WTC11 (cell line): Measurements from ENCODE around the gene ADGRL1. TPM values are rescaled to one million over a fixed set of nuclear protein-coding genes. Genes with fewer than 3 reads are reported as not detected.

Source experiments
- ATAC-seq: fragments of 200-7000 bp; cut with Tn5 transposase; 2 replicates; pipeline ENCODE4 v1.10.0; 2021; ENCODE audit warnings: mild to moderate bottlenecking, moderate library complexity
- CTCF ChIA-PET: fragments of 300-600 bp; sonication (Branson Sonifier 250); formaldehyde crosslinking; loops from one replicate; lab custom pipeline; 2021; ENCODE audit warnings: antibody characterized with exemption; lab: Charles Lee
- POLR2A ChIA-PET: fragments of 350-600 bp; sonication (Branson Sonifier 250); formaldehyde crosslinking; loops from one replicate; lab custom pipeline; 2021; ENCODE audit warnings: antibody characterized with exemption; lab: Charles Lee
- DNase-seq: peaks from one replicate; pipeline ENCODE4 v3.0.0; 2021; ENCODE audit warnings: low spot score
- H3K27ac Mint-ChIP-seq: 2 replicates; pipeline ENCODE4 v1.8.0; 2021; ENCODE audit warnings: mixed read lengths
- H3K27me3 Mint-ChIP-seq: 2 replicates; pipeline ENCODE4 v1.8.0; 2021; ENCODE audit warnings: low read depth, mild to moderate bottlenecking, moderate library complexity, mixed read lengths
- H3K36me3 Mint-ChIP-seq: 2 replicates; pipeline ENCODE4 v1.8.0; 2021; ENCODE audit warnings: mixed read lengths
- H3K4me1 Mint-ChIP-seq: 2 replicates; pipeline ENCODE4 v1.8.0; 2022; ENCODE audit warnings: mixed read lengths
- H3K4me3 Mint-ChIP-seq: 2 replicates; pipeline ENCODE4 v1.8.0; 2021; ENCODE audit warnings: mild to moderate bottlenecking, moderate library complexity, mixed read lengths
- H3K9me3 Mint-ChIP-seq: 2 replicates; pipeline ENCODE4 v1.8.0; 2021; ENCODE audit warnings: mixed read lengths
- GABPB1 ChIP-seq: sonication (generic); formaldehyde crosslinking; IDR thresholded peaks from 2 replicates; pipeline ENCODE4 v1.8.1; 2023; ENCODE audit warnings: mild to moderate bottlenecking, missing genetic modification reagents
- GRHL2 ChIP-seq: fragments of 250-450 bp; sonication (Bioruptor Pico); IDR thresholded peaks from 2 replicates; pipeline ENCODE4 v1.8.0; 2022; ENCODE audit warnings: mild to moderate bottlenecking, moderate library complexity; ENCODE audit not compliant: insufficient replicate concordance, severe bottlenecking
- JAZF1 ChIP-seq: fragments of 250-450 bp; sonication (Bioruptor Pico); IDR thresholded peaks from 2 replicates; pipeline ENCODE4 v1.9.0; 2021; ENCODE audit warnings: moderate library complexity, mild to moderate bottlenecking, inconsistent platforms
- NFYB ChIP-seq: sonication (generic); formaldehyde crosslinking; conservative IDR thresholded peaks from 2 replicates; pipeline ENCODE4 v1.8.0; 2022; ENCODE audit warnings: low read depth, missing genetic modification reagents
- RELA ChIP-seq: sonication (generic); formaldehyde crosslinking; IDR thresholded peaks from 2 replicates; pipeline ENCODE4 v1.8.1; 2022; ENCODE audit warnings: missing genetic modification reagents, mild to moderate bottlenecking, borderline replicate concordance
- SOX15 ChIP-seq: fragments of 250-450 bp; sonication (Bioruptor Pico); IDR thresholded peaks from 2 replicates; pipeline ENCODE4 v1.9.0; 2021; ENCODE audit warnings: mild to moderate bottlenecking
- ZBTB21 ChIP-seq: sonication (generic); formaldehyde crosslinking; IDR thresholded peaks from 2 replicates; pipeline ENCODE4 v1.8.1; 2023; ENCODE audit warnings: mild to moderate bottlenecking, missing genetic modification reagents, borderline replicate concordance
- ZNF263 ChIP-seq: sonication (generic); formaldehyde crosslinking; IDR thresholded peaks from 2 replicates; pipeline ENCODE4 v1.8.1; 2022; ENCODE audit warnings: low read depth, mild to moderate bottlenecking, moderate library complexity, missing genetic modification reagents
- total RNA-seq: library from RNA; stranded (reverse); gene quantifications from 3 replicates; pipeline ENCODE4 v1.2.3, GENCODE V29; 2021
- TF ChIP-seq, protein P1 (sequence below): sonication (generic); formaldehyde crosslinking; IDR thresholded peaks from 2 replicates; pipeline ENCODE4 v1.8.1; 2023; ENCODE audit warnings: mild to moderate bottlenecking, missing genetic modification reagents
- TF ChIP-seq, protein P2 (sequence below): sonication (generic); formaldehyde crosslinking; IDR thresholded peaks from 2 replicates; pipeline ENCODE4 v1.8.0; 2022; ENCODE audit warnings: missing genetic modification reagents
- TF ChIP-seq, protein P3 (sequence below): fragments of 250-450 bp; sonication (Bioruptor Pico); IDR thresholded peaks from 2 replicates; pipeline ENCODE4 v1.9.0; 2021; ENCODE audit warnings: mild to moderate bottlenecking, borderline replicate concordance
- TF ChIP-seq, protein P4 (sequence below): sonication (generic); formaldehyde crosslinking; IDR thresholded peaks from 2 replicates; pipeline ENCODE4 v1.8.1; 2022; ENCODE audit warnings: missing genetic modification reagents, borderline replicate concordance
- TF ChIP-seq, protein P5 (sequence below): sonication (generic); formaldehyde crosslinking; IDR thresholded peaks from 2 replicates; pipeline ENCODE4 v1.8.0; 2023; ENCODE audit warnings: missing genetic modification reagents
- TF ChIP-seq, protein P6 (sequence below): sonication (generic); formaldehyde crosslinking; IDR thresholded peaks from 2 replicates; pipeline ENCODE4 v1.8.1; 2023; ENCODE audit warnings: mild to moderate bottlenecking, missing genetic modification reagents, moderate library complexity
- TF ChIP-seq, protein P7 (sequence below): fragments of 250-450 bp; sonication (Bioruptor Pico); IDR thresholded peaks from 2 replicates; pipeline ENCODE4 v1.9.0; 2021; ENCODE audit warnings: moderate library complexity, mild to moderate bottlenecking, inconsistent platforms, borderline replicate concordance

Gene ADGRL1
- total RNA-seq, 1 experiment from 2014 or later, result 128 TPM

DNA sequence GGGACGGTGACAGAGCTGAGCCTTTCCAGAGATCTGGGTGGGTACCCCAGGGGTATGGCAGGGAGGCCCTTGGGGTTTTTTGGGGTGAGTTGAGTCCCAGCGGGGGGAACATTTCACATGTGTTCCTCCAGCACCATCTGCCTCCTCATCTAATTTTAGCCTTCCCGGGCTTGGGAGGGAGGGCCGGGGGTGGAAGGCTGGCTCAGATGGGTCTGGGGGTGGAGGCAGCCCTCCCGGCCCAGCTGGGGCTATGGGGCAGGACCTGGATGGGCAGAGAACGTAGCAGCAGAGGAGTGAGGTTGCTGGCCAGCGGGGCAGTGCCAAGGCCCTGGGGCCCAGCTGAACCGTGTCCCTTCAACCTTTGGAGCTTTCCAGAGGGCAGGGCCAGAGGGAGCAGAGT, 23.5 kb downstream of the ADGRL1 start (continued):
- TF ChIP-seq, protein P1, sequence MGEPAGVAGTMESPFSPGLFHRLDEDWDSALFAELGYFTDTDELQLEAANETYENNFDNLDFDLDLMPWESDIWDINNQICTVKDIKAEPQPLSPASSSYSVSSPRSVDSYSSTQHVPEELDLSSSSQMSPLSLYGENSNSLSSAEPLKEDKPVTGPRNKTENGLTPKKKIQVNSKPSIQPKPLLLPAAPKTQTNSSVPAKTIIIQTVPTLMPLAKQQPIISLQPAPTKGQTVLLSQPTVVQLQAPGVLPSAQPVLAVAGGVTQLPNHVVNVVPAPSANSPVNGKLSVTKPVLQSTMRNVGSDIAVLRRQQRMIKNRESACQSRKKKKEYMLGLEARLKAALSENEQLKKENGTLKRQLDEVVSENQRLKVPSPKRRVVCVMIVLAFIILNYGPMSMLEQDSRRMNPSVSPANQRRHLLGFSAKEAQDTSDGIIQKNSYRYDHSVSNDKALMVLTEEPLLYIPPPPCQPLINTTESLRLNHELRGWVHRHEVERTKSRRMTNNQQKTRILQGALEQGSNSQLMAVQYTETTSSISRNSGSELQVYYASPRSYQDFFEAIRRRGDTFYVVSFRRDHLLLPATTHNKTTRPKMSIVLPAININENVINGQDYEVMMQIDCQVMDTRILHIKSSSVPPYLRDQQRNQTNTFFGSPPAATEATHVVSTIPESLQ (CRISPR knock-in tag), result no peak
- TF ChIP-seq, protein P2, sequence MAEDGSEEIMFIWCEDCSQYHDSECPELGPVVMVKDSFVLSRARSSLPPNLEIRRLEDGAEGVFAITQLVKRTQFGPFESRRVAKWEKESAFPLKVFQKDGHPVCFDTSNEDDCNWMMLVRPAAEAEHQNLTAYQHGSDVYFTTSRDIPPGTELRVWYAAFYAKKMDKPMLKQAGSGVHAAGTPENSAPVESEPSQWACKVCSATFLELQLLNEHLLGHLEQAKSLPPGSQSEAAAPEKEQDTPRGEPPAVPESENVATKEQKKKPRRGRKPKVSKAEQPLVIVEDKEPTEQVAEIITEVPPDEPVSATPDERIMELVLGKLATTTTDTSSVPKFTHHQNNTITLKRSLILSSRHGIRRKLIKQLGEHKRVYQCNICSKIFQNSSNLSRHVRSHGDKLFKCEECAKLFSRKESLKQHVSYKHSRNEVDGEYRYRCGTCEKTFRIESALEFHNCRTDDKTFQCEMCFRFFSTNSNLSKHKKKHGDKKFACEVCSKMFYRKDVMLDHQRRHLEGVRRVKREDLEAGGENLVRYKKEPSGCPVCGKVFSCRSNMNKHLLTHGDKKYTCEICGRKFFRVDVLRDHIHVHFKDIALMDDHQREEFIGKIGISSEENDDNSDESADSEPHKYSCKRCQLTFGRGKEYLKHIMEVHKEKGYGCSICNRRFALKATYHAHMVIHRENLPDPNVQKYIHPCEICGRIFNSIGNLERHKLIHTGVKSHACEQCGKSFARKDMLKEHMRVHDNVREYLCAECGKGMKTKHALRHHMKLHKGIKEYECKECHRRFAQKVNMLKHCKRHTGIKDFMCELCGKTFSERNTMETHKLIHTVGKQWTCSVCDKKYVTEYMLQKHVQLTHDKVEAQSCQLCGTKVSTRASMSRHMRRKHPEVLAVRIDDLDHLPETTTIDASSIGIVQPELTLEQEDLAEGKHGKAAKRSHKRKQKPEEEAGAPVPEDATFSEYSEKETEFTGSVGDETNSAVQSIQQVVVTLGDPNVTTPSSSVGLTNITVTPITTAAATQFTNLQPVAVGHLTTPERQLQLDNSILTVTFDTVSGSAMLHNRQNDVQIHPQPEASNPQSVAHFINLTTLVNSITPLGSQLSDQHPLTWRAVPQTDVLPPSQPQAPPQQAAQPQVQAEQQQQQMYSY (CRISPR knock-in tag), result no peak
- TF ChIP-seq GRHL2 (CRISPR knock-in tag), result no peak
- no peak for TF ChIP-seq SOX15 (CRISPR knock-in tag)
- TF ChIP-seq JAZF1, result no peak
- TF ChIP-seq, protein P3, sequence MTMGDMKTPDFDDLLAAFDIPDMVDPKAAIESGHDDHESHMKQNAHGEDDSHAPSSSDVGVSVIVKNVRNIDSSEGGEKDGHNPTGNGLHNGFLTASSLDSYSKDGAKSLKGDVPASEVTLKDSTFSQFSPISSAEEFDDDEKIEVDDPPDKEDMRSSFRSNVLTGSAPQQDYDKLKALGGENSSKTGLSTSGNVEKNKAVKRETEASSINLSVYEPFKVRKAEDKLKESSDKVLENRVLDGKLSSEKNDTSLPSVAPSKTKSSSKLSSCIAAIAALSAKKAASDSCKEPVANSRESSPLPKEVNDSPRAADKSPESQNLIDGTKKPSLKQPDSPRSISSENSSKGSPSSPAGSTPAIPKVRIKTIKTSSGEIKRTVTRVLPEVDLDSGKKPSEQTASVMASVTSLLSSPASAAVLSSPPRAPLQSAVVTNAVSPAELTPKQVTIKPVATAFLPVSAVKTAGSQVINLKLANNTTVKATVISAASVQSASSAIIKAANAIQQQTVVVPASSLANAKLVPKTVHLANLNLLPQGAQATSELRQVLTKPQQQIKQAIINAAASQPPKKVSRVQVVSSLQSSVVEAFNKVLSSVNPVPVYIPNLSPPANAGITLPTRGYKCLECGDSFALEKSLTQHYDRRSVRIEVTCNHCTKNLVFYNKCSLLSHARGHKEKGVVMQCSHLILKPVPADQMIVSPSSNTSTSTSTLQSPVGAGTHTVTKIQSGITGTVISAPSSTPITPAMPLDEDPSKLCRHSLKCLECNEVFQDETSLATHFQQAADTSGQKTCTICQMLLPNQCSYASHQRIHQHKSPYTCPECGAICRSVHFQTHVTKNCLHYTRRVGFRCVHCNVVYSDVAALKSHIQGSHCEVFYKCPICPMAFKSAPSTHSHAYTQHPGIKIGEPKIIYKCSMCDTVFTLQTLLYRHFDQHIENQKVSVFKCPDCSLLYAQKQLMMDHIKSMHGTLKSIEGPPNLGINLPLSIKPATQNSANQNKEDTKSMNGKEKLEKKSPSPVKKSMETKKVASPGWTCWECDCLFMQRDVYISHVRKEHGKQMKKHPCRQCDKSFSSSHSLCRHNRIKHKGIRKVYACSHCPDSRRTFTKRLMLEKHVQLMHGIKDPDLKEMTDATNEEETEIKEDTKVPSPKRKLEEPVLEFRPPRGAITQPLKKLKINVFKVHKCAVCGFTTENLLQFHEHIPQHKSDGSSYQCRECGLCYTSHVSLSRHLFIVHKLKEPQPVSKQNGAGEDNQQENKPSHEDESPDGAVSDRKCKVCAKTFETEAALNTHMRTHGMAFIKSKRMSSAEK (CRISPR knock-in tag), result no peak
- TF ChIP-seq, protein P4, sequence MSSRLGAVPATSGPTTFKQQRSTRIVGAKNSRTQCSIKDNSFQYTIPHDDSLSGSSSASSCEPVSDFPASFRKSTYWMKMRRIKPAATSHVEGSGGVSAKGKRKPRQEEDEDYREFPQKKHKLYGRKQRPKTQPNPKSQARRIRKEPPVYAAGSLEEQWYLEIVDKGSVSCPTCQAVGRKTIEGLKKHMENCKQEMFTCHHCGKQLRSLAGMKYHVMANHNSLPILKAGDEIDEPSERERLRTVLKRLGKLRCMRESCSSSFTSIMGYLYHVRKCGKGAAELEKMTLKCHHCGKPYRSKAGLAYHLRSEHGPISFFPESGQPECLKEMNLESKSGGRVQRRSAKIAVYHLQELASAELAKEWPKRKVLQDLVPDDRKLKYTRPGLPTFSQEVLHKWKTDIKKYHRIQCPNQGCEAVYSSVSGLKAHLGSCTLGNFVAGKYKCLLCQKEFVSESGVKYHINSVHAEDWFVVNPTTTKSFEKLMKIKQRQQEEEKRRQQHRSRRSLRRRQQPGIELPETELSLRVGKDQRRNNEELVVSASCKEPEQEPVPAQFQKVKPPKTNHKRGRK (CRISPR knock-in tag), result no peak

DNA sequence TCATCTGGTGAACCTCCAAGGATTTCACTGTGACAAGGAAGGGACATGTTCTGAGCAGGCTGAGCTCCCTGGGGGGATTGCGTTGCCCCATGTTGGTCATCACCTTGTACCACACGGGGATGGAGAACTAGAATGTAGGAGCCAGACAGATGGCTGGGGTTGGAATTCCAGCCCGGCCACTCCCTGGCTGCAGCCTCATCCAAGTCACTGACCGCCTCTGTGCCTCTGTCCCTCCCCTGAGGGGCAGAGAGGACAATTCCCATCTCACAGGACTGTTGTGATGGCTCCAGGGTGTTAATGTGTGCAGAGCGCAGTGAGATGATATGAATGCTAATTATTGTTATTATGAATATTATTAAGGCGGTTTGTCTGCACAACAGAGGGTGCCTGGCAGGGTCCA, 24.1 kb downstream of the ADGRL1 start:
- peaks cover 9% of the 10 kb centered on the region for H3K36me3 Mint-ChIP-seq
- ChIA-PET POLR2A (no interaction called here), CTCF (no interaction called here)
- H3K27me3 Mint-ChIP-seq, result no peaks in the 10 kb centered on the region
- ATAC-seq (no peak), DNase-seq (no peak)
- no peaks in the 10 kb centered on the region for H3K9me3 Mint-ChIP-seq
- H3K27ac Mint-ChIP-seq, result no peak overlapping the region
- peaks cover 5% of the 10 kb centered on the region for H3K4me1 Mint-ChIP-seq
- H3K4me3 Mint-ChIP-seq, result no peak overlapping the region
- TF ChIP-seq, protein P5, sequence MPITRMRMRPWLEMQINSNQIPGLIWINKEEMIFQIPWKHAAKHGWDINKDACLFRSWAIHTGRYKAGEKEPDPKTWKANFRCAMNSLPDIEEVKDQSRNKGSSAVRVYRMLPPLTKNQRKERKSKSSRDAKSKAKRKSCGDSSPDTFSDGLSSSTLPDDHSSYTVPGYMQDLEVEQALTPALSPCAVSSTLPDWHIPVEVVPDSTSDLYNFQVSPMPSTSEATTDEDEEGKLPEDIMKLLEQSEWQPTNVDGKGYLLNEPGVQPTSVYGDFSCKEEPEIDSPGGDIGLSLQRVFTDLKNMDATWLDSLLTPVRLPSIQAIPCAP (CRISPR knock-in tag), result no peak
- TF ChIP-seq, protein P1 (CRISPR knock-in tag), result no peak
- TF ChIP-seq GABPB1 (CRISPR knock-in tag) (no peak), ZNF263 (CRISPR knock-in tag) (no peak), ZBTB21 (CRISPR knock-in tag) (no peak), RELA (CRISPR knock-in tag) (no peak), NFYB (no peak)
- TF ChIP-seq, protein P6, sequence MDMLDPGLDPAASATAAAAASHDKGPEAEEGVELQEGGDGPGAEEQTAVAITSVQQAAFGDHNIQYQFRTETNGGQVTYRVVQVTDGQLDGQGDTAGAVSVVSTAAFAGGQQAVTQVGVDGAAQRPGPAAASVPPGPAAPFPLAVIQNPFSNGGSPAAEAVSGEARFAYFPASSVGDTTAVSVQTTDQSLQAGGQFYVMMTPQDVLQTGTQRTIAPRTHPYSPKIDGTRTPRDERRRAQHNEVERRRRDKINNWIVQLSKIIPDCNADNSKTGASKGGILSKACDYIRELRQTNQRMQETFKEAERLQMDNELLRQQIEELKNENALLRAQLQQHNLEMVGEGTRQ, result no peak
- TF ChIP-seq, protein P2 (CRISPR knock-in tag), result no peak
- TF ChIP-seq, protein P7, sequence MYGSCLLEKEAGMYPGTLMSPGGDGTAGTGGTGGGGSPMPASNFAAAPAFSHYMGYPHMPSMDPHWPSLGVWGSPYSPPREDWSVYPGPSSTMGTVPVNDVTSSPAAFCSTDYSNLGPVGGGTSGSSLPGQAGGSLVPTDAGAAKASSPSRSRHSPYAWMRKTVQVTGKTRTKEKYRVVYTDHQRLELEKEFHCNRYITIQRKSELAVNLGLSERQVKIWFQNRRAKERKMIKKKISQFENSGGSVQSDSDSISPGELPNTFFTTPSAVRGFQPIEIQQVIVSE, result no peak
